Lower lobe of right lung (tissue), 2 donors: ENCODE results near the gene GRB10. TPM values are rescaled to one million over a fixed set of nuclear protein-coding genes. Genes with fewer than 3 reads are reported as not detected.

Experiments used
- ATAC-seq, 2 donors: fragments of 200-7000 bp; cut with Tn5 transposase; one replicate each; pipeline ENCODE4 v1.9.1; 2020 to 2022; ENCODE audit warnings: mild to moderate bottlenecking in 2 of 2, moderate library complexity in 2 of 2
- DNase-seq: peaks from one replicate; pipeline ENCODE4 v3.0.0-alpha.2; 2020
- H3K27ac ChIP-seq: fragments of 200-600 bp; one replicate; pipeline ENCODE4 v1.8.0; 2022
- H3K27me3 ChIP-seq: fragments of 200-600 bp; one replicate; pipeline ENCODE4 v1.8.0; 2022; ENCODE audit warnings: low read depth
- H3K36me3 ChIP-seq: fragments of 200-600 bp; one replicate; pipeline ENCODE4 v1.8.0; 2022; ENCODE audit warnings: mild to moderate bottlenecking
- H3K4me1 ChIP-seq: fragments of 200-600 bp; one replicate; pipeline ENCODE4 v1.8.0; 2022
- H3K4me3 ChIP-seq: fragments of 200-600 bp; one replicate; pipeline ENCODE4 v1.8.0; 2022; ENCODE audit warnings: mild to moderate bottlenecking
- H3K9me3 ChIP-seq: fragments of 200-600 bp; one replicate; pipeline ENCODE4 v1.8.0; 2022
- intact Hi-C: fragments of 100-400 bp; cut with DNase I; formaldehyde crosslinking; loops from one replicate; pipeline ENCODE4 v1.11.0; 2022
- total RNA-seq: library from RNA; stranded (reverse); fragmentation: NEBNext Ultra II Directional; extraction: Animal tissue kit (Norgen Biotek cat#: 25700); gene quantifications from one replicate; pipeline ENCODE4 v1.2.1, GENCODE V29; 2021
- TF ChIP-seq, protein P1 (sequence below): fragments of 200-600 bp; IDR thresholded peaks from one replicate; pipeline ENCODE4 v1.8.0; 2022; ENCODE audit warnings: antibody characterized with exemption, mild to moderate bottlenecking
- donor health status: DM: no; HTN: yes; CAD: no; lungs with severe emphysema.

GRB10 gene
- total RNA-seq, 1 donor from 2014 or later, result 36.5 TPM

DNA sequence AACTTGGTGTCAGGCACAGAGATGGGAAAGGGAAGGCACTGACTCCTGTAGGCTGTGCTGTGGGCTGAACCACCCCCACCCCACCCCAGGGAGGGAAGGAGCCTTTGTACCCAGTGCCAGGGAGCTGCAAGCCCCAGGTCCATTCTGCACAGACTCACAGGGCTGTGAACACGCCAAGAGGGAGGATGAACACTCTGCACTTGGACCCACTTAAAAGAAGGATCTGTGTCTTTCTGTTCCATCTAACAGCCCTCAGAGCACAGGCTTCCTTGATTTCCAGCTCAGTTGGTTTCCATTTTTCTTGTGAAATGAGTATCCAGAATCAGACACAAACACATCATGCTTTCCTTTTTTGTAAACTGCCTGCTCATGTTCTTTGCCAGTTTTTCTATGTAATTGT is 84.9 kb downstream of the GRB10 start:
- Histone ChIP-seq H3K27ac (no peak overlapping the region), H3K36me3 (peaks cover 8% of the 10 kb centered on the region), H3K4me1 (peaks cover 25% of the 10 kb centered on the region), H3K9me3 (no peaks in the 10 kb centered on the region), H3K4me3 (no peak overlapping the region), H3K27me3 (no peaks in the 10 kb centered on the region)
- TF ChIP-seq, protein P1, sequence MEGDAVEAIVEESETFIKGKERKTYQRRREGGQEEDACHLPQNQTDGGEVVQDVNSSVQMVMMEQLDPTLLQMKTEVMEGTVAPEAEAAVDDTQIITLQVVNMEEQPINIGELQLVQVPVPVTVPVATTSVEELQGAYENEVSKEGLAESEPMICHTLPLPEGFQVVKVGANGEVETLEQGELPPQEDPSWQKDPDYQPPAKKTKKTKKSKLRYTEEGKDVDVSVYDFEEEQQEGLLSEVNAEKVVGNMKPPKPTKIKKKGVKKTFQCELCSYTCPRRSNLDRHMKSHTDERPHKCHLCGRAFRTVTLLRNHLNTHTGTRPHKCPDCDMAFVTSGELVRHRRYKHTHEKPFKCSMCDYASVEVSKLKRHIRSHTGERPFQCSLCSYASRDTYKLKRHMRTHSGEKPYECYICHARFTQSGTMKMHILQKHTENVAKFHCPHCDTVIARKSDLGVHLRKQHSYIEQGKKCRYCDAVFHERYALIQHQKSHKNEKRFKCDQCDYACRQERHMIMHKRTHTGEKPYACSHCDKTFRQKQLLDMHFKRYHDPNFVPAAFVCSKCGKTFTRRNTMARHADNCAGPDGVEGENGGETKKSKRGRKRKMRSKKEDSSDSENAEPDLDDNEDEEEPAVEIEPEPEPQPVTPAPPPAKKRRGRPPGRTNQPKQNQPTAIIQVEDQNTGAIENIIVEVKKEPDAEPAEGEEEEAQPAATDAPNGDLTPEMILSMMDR, result no peak
- DNase-seq (no peak), ATAC-seq (no peak)
- intact Hi-C loops, result no loop called here

GRCh38 chr7:50696810-50697582 is 85.7 kb downstream of the GRB10 start:
- DNase-seq (no peak), ATAC-seq (no peak)
- Histone ChIP-seq H3K4me1 (peaks cover 25% of the 10 kb centered on the region), H3K27ac (no peak overlapping the region), H3K36me3 (peaks cover under 1% of the 10 kb centered on the region), H3K4me3 (no peak overlapping the region), H3K9me3 (no peaks in the 10 kb centered on the region), H3K27me3 (no peaks in the 10 kb centered on the region)
- TF ChIP-seq, protein P1, result peak; percentile 42
- intact Hi-C loops, result no loop called here

- intact Hi-C loops, result no loop called here
- no peak overlapping the region for H3K27ac ChIP-seq
- no peaks in the 10 kb centered on the region for H3K9me3 ChIP-seq
- TF ChIP-seq, protein P1, result no peak
- peaks cover 25% of the 10 kb centered on the region for H3K4me1 ChIP-seq
- H3K4me3 ChIP-seq, result no peak overlapping the region
- no peak for ATAC-seq
- DNase-seq, result no peak
- H3K27me3 ChIP-seq, result no peaks in the 10 kb centered on the region
- no peaks in the 10 kb centered on the region for H3K36me3 ChIP-seq
These were observed 87.7 kb downstream of the GRB10 start for GRCh38 chr7:50695026-50695425.

DNA sequence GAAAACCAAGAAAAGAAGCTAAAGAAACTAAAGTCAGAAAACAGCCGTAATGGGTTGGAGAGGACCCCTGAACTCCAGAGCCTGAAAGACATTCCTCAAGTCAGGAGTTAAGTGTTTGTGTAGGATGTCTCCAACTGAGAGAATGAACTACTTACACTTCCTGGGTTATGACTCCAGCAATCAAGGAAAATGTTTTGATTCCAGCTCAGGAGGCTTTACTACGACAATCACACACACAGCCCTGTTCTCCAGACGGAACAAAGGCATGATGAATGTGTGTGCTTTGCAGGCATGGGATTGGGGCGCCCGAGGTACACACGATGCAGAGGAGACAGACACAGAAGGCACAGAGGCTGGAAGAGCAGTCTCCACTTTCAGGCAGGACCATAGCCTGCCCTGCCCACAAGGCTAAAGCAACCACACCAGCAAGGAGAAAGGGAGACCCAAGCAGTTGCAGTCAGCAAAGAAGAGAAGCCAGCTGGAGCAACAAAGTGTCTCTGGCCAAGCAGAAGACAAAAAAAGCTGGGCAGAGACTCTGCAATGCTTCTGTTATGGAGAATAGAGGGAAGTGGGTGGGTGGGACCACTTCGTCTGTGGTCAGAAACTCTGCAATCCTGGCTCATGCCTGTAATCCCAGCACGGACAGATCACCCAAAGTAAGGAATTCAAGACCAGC is 89.1 kb downstream of the GRB10 start:
- H3K9me3 ChIP-seq, result no peaks in the 10 kb centered on the region
- no peak overlapping the region for H3K4me3 ChIP-seq
- H3K27me3 ChIP-seq, result no peaks in the 10 kb centered on the region
- peaks cover 25% of the 10 kb centered on the region for H3K4me1 ChIP-seq
- intact Hi-C loops, result no loop called here
- TF ChIP-seq, protein P1, result no peak
- ATAC-seq (no peak), DNase-seq (no peak)
- peaks cover 9% of the 10 kb centered on the region for H3K36me3 ChIP-seq
- H3K27ac ChIP-seq, result no peak overlapping the region

- TF ChIP-seq, protein P1, result no peak
- Histone ChIP-seq H3K4me3 (no peak overlapping the region), H3K9me3 (no peaks in the 10 kb centered on the region), H3K4me1 (peaks cover 12% of the 10 kb centered on the region), H3K36me3 (peaks cover 9% of the 10 kb centered on the region), H3K27me3 (no peaks in the 10 kb centered on the region), H3K27ac (no peak overlapping the region)
- intact Hi-C loops, result no loop called here
- DNase-seq (no peak), ATAC-seq (no peak)
These were observed 92.1 kb downstream of the GRB10 start for GRCh38 chr7:50690541-50691011.
